Spleen (tissue), 11 donors: Measurements from ENCODE around the gene STAC3. TPM values are rescaled to one million over a fixed set of nuclear protein-coding genes. Genes with fewer than 3 reads are reported as not detected.

Experiments used
- DNase-seq: peaks from one replicate; pipeline ENCODE4 v3.0.0-alpha.2; 2020
- H3K27ac ChIP-seq, 8 donors: fragments of 200-600 bp; sonication (generic) in 7 of 8; 1 replicate in 4 of 8; 2 replicates in 4 of 8; pipeline versions ENCODE4 v1.5.0 to v1.8.0; 2016 to 2021; ENCODE audit warnings: inconsistent platforms in 4 of 8, mild to moderate bottlenecking in 4 of 8, moderate library complexity in 1 of 8
- H3K27me3 ChIP-seq, 7 donors: fragments of 200-600 bp; sonication (generic) in 6 of 7; replicated peaks in 1 of 7; 1 replicate in 4 of 7; 2 replicates in 3 of 7; pipeline versions ENCODE4 v1.5.0 to v1.8.0; 2016 to 2021; ENCODE audit warnings: inconsistent platforms in 3 of 7, mild to moderate bottlenecking in 1 of 7
- H3K36me3 ChIP-seq, 6 donors: fragments of 200-600 bp; sonication (generic) in 5 of 6; 1 replicate in 4 of 6; 2 replicates in 2 of 6; pipeline versions ENCODE4 v1.5.0 to v1.8.0; 2016 to 2021; ENCODE audit warnings: inconsistent platforms in 2 of 6
- H3K4me1 ChIP-seq, 6 donors: fragments of 200-600 bp; sonication (generic) in 5 of 6; 1 replicate in 3 of 6; 2 replicates in 3 of 6; pipeline versions ENCODE4 v1.5.0 to v1.8.0; 2016 to 2021; ENCODE audit warnings: inconsistent platforms in 3 of 6
- H3K4me3 ChIP-seq, 8 donors: fragments of 200-600 bp; sonication (generic) in 7 of 8; 1 replicate in 4 of 8; 2 replicates in 4 of 8; pipeline versions ENCODE4 v1.5.0 to v1.8.0; 2016 to 2021; ENCODE audit warnings: inconsistent platforms in 4 of 8, mild to moderate bottlenecking in 4 of 8, moderate library complexity in 2 of 8
- H3K9me3 ChIP-seq, 8 donors: fragments of 200-600 bp; sonication (generic) in 7 of 8; 1 replicate in 4 of 8; 2 replicates in 4 of 8; pipeline versions ENCODE4 v1.5.0 to v1.8.0; 2016 to 2021; ENCODE audit warnings: inconsistent platforms in 4 of 8
- POLR2A ChIP-seq, 3 donors: fragments of 450-650 bp; IDR thresholded peaks; one replicate each; pipeline ENCODE4 v1.5.1; 2017; ENCODE audit warnings: antibody characterized with exemption in 3 of 3, mild to moderate bottlenecking in 1 of 3
- POLR2AphosphoS5 ChIP-seq, 3 donors: sonication (generic); formaldehyde crosslinking; IDR thresholded peaks; one replicate each; pipeline ENCODE4 v1.5.1; 2017; ENCODE audit warnings: antibody characterized with exemption in 3 of 3
- WGBS, 5 donors: extraction: QIAGEN DNeasy Blood & Tissue Kit in 3 of 5; methylation state at CpG; one replicate each; pipeline versions ENCODE4 v1.1.5 to v1.1.7; 2013 to 2018; 5-methylcytosine and 5-hydroxymethylcytosine counted together
- intact Hi-C: fragments of 100-400 bp; cut with DNase I; formaldehyde crosslinking; loops from one replicate; pipeline ENCODE4 v1.15.0; 2023; ENCODE audit warnings: low total_unique reads
- polyA plus RNA-seq, 3 donors: library from polyadenylated mRNA; stranded (reverse); fragments of 200-250 nt; gene quantifications; one replicate each; pipeline ENCODE4 v1.2.1, GENCODE V29; 2013
- total RNA-seq, 7 donors: library from RNA; depleted of rRNA in 3 of 7; stranded (reverse); fragments of >200 nt in 3 of 7; fragmentation: NEBNext Ultra II Directional in 4 of 7; extraction: Animal tissue kit (Norgen Biotek cat#: 25700) in 4 of 7; gene quantifications; one replicate each; pipeline versions ENCODE4 v1.1.0 to v1.2.1, GENCODE V29; 2016 to 2021
- TF ChIP-seq, protein P1 (sequence below), 11 experiments: fragments of 200-600 bp in 7 of 11; fragments of 450-650 bp in 4 of 11; sonication (generic) in 4 of 11; IDR thresholded peaks in 8 of 11; conservative IDR thresholded peaks in 3 of 11; 1 replicate in 7 of 11; 2 replicates in 4 of 11; pipeline versions ENCODE4 v1.4.0 to v1.8.0; 2016 to 2021; ENCODE audit warnings: antibody characterized with exemption in 11 of 11, inconsistent platforms in 4 of 11, mild to moderate bottlenecking in 1 of 11
- donor health status: healthy with polysubstance abuse.
- donor health status: DM: no; HTN: no; CAD: no; lungs with moderate emphysema.
- donor health status: DM: no; HTN: no; CAD: no.
- donor health status: Bipolar disorder and iron deficiency.
- donor health status: healthy.
- donor health status: DM: no; HTN: no; CAD: no.
- donor health status: DM: yes; HTN: yes; CAD: no.

Gene STAC3
- total and polyA plus RNA-seq, 10 donors: 3.4 to 16.4 (median 8.6) TPM

DNA sequence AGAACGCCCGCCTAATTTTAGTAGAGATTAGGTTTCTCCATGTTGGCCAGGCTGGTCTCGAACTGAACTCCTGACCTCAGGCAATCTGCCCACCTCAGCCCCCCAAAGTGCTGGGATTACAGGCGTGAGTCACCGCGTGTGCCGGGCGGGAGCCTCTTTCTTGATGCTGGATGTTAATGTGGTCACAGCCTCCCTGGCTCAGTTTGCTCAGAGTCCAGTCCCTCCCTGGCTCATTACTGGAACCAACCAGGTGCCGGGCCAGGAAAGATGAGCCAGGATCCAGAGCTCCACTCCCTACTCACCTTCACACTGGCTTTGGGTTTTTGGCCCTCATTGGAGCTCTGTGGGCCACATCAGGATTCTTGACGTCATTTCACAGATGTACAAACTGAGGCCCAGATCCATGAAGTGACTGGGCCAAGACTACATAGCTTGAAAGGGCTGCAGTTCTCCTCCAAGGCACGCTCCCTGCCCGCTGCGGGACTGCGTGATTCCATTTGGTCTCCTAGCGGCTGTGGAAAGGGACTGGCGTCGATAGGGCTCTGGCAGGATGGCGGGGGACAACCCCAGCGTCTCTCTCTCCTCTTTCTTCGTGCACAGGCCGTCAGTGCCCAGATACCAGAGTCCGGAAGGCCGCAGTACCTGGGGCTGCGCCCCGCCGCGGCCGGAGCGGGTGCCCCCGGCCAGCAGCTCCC, 26.6 kb downstream of the STAC3 start:
- H3K4me1 ChIP-seq: peaks cover 0 to 91% (median 49%) of the 10 kb centered on the region in 6 donors
- no peaks in the 10 kb centered on the region for H3K9me3 ChIP-seq
- H3K27ac ChIP-seq: no peak overlapping the region
- no peaks in the 10 kb centered on the region for H3K36me3 ChIP-seq
- H3K4me3 ChIP-seq: peak overlapping the region in 4 of 8 donors; percentile 0 to 55 (median 12)
- no peak for DNase-seq
- no peak for TF ChIP-seq POLR2AphosphoS5 (IDR thresholded peaks at IDR 0.05)
- TF ChIP-seq, protein P1, sequence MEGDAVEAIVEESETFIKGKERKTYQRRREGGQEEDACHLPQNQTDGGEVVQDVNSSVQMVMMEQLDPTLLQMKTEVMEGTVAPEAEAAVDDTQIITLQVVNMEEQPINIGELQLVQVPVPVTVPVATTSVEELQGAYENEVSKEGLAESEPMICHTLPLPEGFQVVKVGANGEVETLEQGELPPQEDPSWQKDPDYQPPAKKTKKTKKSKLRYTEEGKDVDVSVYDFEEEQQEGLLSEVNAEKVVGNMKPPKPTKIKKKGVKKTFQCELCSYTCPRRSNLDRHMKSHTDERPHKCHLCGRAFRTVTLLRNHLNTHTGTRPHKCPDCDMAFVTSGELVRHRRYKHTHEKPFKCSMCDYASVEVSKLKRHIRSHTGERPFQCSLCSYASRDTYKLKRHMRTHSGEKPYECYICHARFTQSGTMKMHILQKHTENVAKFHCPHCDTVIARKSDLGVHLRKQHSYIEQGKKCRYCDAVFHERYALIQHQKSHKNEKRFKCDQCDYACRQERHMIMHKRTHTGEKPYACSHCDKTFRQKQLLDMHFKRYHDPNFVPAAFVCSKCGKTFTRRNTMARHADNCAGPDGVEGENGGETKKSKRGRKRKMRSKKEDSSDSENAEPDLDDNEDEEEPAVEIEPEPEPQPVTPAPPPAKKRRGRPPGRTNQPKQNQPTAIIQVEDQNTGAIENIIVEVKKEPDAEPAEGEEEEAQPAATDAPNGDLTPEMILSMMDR (IDR thresholded peaks at IDR 0.05 in 8 of 11, conservative IDR thresholded peaks at IDR 0.05 in 3 of 11): no peak
- TF ChIP-seq POLR2A (IDR thresholded peaks at IDR 0.05): no peak
- peaks cover 0 to 87% (median 79%) of the 10 kb centered on the region in 7 donors for H3K27me3 ChIP-seq
- intact Hi-C loops: no loop called here
- WGBS, 5 donors: 29 to 45% (median 35%) methylated on average over 30 of the region's 30 CpGs

- WGBS, 5 donors: 39 to 49% (median 40%) methylated on average over 20 to 22 of the region's 22 CpGs
- H3K36me3 ChIP-seq: no peaks in the 10 kb centered on the region
- H3K4me3 ChIP-seq: no peak overlapping the region
- H3K27me3 ChIP-seq: peaks cover 0 to 96% (median 88%) of the 10 kb centered on the region in 7 donors
- DNase-seq: no peak
- H3K27ac ChIP-seq: no peak overlapping the region
- peaks cover 0 to 82% (median 40%) of the 10 kb centered on the region in 6 donors for H3K4me1 ChIP-seq
- no peak for TF ChIP-seq POLR2AphosphoS5 (IDR thresholded peaks at IDR 0.05)
- TF ChIP-seq, protein P1 (IDR thresholded peaks at IDR 0.05 in 8 of 11, conservative IDR thresholded peaks at IDR 0.05 in 3 of 11): peak in 1 of 11 experiments; percentile 2
- intact Hi-C loops: no loop called here
- H3K9me3 ChIP-seq: no peaks in the 10 kb centered on the region
Observed at GRCh38 chr12:57223191-57224165, 27.5 kb downstream of the STAC3 start.

- H3K27ac ChIP-seq: no peak overlapping the region
Observed at GRCh38 chr12:57222286-57223190, 28.4 kb downstream of the STAC3 start.

More at GRCh38 chr12:57222286-57223190, 28.4 kb downstream of the STAC3 start:
- H3K36me3 ChIP-seq: no peaks in the 10 kb centered on the region
- H3K9me3 ChIP-seq: no peaks in the 10 kb centered on the region
- H3K4me3 ChIP-seq: no peak overlapping the region
- intact Hi-C loops: no loop called here
- H3K4me1 ChIP-seq: peaks cover under 1 to 82% (median 42%) of the 10 kb centered on the region in 6 donors
- TF ChIP-seq POLR2A (IDR thresholded peaks at IDR 0.05) (no peak), POLR2AphosphoS5 (IDR thresholded peaks at IDR 0.05) (no peak)
- TF ChIP-seq, protein P1 (IDR thresholded peaks at IDR 0.05 in 8 of 11, conservative IDR thresholded peaks at IDR 0.05 in 3 of 11): no peak
- DNase-seq: no peak
- peaks cover 0 to 100% (median 98%) of the 10 kb centered on the region in 7 donors for H3K27me3 ChIP-seq
- 22 to 43% (median 36%) methylated on average over 12 to 13 of the region's 13 CpGs for WGBS, 5 donors
